DMS114 treated with DMSO at 0.1 percent for 48 hours (cell line): ENCODE data around the gene STX16.

ENCODE experiments used
- DNase-seq: peaks from one replicate; lab custom pipeline; 2025; ENCODE audit not compliant: unreplicated experiment; lab: John Stamatoyannopoulos, UW

STX16 gene

DNA sequence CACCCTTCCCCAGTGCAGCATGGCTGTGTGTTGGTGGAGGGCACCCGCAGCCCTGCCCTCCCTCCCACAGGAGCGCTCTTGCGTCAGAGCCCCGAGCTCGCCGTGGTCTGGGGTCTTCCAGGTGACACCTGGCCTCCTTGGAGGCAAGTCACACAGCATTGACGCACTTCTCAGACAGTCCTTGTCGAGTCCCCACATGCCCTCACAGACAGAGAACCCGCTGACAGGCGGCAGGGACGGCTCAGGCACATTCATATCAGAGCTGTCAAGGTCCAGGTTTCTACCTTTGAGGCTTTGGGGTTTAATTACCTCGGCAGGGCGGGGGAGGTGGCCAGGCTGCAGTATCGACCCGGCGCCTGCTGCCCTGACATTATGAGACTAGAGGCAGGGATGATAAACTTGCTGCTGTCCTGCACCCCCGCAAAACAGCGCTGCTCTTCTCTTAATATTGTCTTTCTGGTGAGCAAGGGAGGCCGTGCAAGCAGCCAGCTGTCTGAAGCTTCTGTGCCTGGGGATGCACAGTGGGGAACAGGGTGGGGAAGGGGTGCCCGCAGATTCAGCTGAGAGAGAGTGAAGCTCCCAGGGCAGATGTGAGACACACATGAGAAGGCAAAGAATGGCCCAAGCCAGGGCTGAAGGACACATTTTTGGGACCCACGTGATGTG is 46.3 kb downstream of the STX16 start:
- no peak for DNase-seq

GRCh38 chr20:58697867-58698703 is 47.0 kb downstream of the STX16 start:
- no peak for DNase-seq

GRCh38 chr20:58698741-58699622 is 47.9 kb downstream of the STX16 start:
- no peak for DNase-seq

- DNase-seq, result no peak
Observed at GRCh38 chr20:58699623-58700107, 48.6 kb downstream of the STX16 start.

GRCh38 chr20:58700121-58700821 is 49.2 kb downstream of the STX16 start:
- no peak for DNase-seq

DNA sequence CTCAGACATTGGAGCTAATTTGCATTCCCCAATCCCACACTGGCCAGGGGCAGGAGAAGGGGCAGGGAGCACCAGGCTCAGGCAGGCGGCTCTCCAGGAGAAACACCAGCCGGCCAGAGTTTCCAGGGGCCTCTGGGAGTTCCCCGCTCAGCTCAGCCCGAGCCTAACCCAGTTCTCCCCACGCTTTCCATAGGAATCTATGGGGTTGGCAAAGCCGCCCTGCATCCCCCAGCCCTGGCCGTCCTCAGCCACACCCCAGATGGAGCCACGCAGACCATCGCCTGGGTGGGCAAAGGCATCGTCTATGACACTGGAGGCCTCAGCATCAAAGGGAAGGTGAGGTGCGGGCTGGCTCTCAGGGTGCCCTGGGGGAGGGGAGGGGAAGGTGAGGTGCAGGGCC is 49.7 kb downstream of the STX16 start:
- DNase-seq, result no peak

DNA sequence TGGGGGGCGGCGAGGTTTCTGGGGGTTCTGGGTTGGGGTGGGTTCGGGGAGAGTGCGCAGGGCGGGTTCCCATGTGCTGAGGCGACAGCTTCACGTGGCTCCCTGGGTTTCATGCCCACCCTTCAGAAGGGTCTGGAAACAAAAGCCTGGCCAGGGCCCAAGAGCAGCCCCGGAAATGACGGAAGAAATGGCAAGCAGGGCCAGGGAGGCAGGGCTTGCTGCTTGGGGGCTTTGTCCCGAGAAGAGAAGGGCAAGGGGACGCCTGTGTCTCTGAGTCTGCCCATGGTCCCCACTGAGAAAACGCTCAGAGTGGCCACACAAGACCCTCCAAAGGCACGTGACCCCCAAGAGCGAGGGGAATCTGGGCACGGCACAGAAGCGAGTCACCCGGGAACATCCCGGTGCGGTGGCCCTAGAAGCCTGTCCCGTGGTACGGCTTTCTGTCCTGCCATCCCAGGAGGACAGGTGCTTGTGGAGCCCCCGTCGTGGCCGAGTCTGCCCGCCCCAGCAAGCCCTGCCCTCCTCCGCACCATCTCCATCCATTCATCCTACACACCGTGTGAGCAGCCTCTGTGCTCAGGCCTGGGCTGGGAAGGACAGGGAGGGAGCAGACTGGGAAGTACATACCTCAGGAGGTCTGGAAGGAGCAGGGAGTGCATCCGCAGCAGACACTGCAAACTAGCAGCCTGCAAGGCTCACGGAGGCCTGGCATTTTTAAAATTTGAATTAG is 50.5 kb downstream of the STX16 start:
- no peak for DNase-seq

GRCh38 chr20:58702161-58702510 is 51.1 kb downstream of the STX16 start:
- no peak for DNase-seq

GRCh38 chr20:58702859-58703648 is 52.0 kb downstream of the STX16 start:
- DNase-seq, result no peak

DNA sequence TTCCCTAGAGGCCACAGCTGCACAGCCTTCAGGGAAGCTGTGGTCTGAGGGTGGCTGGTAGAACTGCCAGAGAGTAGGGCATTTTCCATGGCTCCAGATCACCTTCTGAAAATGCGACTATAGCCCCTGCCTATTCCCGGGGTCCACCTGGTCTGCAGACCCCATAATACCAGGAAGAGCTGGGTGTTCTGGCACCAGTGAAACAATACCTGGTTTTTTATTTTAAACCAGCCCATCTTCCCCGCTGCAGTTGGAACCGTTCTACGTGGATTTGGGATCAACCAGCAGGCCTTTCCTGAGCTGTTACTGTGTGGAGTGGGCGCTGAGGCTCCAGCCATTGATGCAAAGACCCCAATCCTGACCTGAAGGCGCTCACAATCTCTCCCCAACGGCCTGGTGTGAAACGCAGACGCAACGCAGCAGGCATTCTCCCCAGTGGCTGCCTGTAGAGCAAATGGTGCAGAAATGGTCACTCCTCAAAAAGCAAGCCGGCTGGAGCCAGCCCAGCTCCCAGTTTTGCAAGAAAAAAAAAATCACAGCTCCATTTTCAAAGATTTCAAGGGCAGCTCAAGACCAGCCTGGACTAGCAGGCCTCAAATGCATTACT is 52.8 kb downstream of the STX16 start:
- DNase-seq, result no peak

- DNase-seq, result no peak
Observed at GRCh38 chr20:58705208-58705926, 54.3 kb downstream of the STX16 start.

DNA sequence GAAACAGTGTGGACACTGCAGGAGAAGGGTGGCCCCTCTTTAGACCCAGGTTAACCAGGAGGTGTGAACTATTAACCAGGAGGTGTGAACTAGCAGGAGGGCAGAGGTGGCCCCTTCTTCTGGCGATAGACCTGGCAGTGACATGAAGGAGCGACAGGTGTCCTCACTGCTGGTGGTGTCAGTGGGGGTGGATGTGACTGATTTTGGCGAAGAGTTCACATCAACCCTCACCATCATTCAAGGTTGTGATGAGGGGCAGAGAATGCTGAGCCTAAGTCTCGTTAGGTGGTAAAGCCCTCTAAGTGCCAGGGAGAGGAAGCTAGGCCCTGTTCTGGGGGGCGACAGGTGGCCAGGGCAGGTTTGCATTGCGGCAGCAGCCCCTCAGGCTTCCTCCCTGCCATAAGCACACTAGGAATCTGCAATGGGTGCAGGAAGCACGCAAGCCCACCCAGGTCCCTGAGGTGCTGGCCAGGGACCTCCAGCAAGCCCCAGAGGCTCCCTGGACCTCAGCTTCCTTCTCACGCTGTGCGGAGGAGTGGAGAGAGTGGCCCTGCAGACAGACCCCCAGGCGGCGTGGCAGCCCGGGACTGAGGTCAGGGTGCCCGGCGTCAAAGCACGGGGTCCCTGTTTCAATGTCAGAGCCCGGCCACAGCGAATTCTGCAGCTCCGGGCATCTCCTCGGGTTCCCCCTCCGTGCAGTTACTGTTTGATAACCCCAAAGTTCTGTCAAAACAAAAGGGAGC is 55.2 kb downstream of the STX16 start:
- no peak for DNase-seq

GRCh38 chr20:58706975-58707681 is 56.0 kb downstream of the STX16 start:
- DNase-seq, result no peak

DNA sequence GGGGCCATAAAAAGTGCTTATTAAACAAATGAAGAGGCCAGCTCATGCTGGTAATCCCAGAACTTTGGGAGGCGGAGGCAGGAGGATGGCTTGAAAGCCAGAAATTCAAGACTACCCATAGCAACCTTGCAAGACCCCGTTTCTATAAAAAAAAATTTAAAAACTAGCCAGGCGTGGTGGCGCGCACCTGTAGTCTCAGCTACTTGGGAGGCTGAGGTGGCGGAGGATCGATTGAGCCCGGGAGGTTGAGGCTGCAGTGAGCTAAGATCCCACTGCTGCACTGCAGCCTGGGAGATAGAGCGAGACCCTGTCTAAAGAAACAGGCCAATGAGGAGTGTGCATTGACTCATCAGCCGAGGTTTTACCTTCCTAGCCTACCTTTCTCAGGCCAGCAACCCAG is 56.7 kb downstream of the STX16 start:
- no peak for DNase-seq

- no peak for DNase-seq
Observed at GRCh38 chr20:58708246-58708931, 57.3 kb downstream of the STX16 start.

DNA sequence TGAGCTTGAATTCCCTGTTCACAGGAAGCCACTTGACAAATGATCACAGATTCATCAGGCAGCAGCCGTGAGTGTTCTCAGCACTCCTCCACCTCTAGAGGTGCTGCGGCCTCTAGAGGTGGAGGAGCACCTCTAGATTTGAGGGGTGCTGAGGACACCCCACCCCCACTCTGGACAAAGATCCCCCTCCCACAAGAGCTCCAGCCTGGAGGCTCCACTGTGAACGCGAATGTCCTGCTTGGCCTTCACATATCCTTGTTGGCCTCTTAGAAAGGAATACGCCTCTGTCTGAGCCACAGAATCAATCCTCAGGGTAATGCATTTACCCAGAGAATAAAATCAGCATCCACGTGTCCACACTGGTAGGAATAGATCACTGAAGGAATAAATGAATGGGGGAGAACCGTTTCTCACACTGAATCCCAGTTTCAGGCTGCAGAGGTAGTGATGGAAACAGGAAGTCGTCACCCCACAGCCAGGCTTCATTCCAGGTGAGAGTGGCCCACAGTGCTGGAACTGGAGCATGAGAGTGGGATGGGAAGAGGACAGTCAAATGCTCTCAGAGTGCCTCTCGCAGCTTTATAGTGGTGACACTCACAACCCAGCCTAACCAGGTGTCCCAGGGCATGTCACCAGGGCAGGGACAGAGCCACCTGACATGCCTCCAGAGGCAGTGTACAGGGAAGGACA is 58.1 kb downstream of the STX16 start:
- no peak for DNase-seq
